Raji (cell line): ENCODE measurements around the gene RXRA.

Experiments
- POLR2A ChIP-seq: IDR thresholded peaks from 2 replicates; pipeline ENCODE4 v1.6.1; 2011; ENCODE audit warnings: low read depth, low read length, control low read depth; ENCODE audit not compliant: insufficient read depth

Gene RXRA

DNA sequence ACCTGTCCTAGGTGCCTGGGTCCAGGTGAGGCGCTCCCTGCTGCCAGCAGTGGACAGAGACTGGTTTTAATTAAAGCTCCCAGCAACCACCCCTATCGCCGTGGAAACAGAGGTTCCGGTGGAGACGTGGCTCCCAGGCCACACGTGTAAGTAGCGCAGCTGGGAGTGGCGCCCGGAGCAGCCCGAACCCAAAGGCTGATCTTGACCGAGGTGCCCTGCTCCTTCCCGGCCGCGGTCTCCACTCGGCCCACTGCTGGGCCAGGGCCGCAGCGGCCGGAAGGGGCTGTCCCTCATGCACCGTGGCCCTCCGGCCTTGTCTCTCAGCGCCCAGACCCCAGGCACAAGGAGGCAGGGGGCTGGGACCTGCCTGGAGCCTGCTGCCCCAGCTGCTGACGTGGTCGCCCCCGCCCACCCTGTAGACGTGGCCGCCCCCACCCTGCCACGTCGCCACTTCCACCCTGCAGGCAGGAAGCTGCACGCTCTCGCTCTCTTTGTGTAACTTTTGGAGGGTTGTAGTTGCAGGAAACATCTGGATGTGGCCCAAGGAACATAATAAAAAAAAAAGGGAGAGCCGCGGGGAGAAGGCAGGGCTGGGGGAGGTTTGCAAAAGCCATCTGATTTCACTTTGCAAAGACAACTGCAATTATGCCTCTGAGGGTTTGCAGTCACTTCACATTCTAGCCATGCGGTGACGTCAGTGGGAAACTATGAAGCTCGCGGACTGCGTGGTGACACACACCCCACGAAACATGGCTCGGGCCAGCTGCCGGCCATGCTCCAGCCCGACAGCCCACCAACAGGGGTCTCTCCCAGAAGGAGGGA lies 129.9 kb downstream of the RXRA start:
- no peak for TF ChIP-seq POLR2A

DNA sequence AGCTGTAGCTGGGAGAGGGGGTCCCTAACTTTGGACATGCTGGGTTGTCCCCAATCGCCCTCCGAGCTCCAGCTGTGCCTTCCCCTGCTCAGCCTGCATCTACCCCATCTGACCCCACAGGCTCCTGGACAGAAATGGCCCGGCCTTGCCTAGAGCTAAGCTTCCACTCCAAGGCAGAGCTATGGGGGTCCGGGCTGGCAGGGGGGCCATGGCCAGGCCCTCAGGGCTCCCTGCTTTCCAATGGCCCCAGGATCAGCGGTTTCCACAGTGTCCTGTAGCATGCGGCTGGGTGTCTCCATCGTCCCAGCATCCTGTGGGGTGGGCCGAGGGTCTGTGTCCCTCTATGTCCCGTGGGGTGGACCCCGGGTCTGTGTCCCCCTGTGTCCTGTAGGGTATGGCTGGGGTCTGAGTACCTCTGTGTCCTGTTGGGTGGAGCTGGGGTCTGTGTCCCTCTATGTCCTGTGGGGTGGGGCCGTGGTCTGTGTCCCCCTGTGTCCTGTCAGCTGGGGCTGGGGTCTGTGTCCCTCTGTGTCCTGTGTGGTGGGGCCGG lies 130.6 kb downstream of the RXRA start:
- no peak for TF ChIP-seq POLR2A

DNA sequence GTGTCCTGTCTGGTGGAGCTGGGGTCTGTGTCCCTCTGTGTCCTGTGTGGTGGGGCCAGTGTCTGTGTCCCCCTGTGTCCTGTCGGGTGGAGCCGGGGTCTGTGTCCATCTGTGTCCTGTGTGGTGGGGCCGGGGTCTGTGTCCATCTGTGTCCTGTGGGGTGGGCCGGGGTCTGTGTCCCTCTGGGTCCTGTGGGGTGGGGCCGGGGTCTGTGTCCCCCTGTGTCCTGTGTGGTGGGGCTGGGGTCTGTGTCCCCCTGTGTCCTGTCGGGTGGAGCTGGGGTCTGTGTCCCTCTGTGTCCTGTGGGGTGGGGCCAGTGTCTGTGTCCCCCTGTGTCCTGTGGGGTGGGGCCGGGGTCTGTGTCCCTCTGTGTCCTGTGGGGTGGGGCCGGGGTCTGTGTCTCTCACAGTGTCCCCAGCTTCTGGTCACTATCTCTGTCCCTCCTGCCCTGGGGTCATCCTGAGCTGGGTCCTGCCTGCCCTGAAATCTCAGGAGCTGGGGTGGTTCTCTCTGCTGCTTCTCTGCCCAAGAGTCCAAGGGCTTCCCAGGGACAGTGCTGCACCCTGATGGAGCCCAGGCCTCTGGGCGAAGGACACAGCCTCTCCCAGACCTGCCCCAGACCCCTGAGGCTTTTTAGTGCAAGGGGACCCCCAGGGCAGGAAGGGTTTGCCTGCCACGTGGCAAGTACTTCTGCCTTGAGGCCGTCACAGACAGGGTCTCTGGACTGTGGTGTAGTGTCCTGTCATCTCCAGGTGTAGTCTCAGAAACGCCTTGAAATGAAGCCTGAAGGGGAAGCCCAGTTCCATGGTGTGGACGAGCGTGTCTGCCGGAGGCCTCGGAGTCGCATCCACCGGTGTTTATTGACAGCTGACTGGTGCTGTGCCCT lies 131.3 kb downstream of the RXRA start:
- no peak for TF ChIP-seq POLR2A

- no peak for TF ChIP-seq POLR2A
Observed at GRCh38 chr9:134458207-134459108, 132.2 kb downstream of the RXRA start.

DNA sequence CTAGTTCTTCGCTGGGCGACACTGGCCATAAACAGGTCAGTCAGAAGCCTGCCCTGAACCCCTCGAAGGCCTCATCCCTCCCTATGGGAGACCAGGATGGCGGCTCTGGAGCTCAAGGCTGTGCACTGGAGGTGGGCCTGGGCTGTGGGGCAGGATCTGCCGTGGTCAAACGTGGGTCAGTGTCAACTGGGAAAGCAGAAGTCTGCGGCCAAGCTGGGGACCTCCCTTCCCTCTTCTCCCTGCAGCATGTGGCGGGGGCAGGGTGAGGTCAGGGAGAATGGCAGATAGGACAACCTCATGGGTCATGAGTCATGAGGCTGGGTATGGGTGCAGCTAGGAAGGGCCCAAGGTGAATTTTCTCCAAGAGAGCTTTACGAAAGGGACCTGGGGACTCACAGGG lies 132.9 kb downstream of the RXRA start:
- TF ChIP-seq POLR2A = no peak

DNA sequence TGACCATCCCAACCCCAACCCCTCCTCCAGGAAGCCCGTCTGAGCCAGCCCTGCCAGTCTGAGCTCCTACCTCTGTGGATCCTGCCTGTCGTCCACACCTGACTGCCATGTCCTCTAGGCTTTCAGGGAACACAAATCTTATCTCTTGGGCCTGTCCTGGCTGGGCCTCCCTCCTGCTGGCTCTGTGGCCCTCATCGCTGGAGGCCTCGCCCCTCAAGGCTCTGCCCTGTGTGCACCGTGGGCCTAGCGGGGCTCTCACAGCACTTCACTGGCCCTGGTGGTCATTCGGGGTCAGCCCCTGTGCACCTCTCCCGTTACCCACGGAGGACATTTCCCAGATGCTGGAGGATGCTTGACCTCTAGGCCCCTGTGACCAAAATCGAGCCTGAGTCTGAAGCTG lies 133.3 kb downstream of the RXRA start:
- no peak for TF ChIP-seq POLR2A

DNA sequence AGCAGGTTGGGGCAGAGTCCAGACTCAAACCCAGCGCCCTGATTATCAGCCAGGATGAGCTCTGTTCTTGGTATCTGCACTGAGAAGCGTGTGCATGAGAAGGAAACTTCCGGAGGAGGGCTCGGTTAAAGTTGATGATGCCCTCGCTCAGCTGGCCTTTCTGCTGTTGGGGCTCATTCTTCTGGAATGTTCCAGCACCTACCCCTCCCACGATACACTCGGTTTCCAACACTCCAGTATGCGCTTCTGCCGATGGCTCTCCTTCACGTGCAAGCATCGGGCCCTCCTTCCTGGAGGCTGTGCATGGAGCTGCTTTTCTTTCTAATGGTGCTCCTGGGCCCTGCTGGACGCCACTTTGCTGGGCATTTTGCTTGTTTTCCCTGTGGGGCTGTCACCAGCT lies 134.0 kb downstream of the RXRA start:
- TF ChIP-seq POLR2A = no peak

DNA sequence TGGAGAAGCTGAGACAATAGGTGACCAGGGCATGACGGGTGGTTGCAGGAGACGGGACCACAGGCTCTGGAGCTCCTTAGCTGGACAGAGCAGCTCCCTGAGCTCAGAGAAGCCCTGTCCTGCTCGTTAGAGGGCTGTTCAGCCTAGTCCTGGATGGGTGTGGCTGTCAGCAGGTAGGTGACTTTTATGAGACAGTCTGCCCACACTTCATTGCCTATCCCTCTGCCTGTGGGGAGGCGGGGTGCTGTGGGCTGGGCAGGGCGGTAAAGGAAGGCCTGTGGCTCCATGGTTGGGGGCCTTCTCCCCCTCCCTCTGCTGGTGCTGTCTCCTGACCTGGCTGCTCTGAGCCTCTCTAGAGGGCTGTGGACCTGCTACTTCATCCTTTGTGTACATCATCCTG lies 134.6 kb downstream of the RXRA start:
- no peak for TF ChIP-seq POLR2A

DNA sequence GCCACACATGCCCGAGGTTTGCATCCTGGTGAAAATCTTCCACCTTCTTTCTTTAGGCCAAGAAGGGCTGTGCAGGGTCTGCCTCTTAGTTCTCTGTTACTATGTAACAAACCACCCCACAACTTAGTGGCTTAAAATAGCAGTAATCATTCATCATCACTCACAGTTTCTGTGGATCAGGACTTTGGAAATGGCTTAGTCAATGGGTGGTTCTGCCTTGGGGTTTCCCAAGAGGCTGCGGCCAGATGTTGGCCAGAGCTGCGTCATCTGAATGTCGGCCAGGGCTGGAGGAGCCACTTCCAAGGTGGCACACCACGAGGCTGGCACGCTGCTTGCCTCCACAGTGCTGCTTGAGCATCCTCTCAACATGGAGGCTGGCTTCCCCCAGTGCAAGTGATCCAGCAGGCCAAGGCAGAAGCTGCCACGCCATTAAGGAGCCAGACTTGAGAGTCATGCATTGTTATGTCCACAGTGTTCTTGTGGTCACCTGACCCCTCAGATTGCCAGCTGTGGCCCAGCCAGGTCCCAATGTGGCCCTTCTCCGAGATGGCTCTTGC lies 135.2 kb downstream of the RXRA start:
- TF ChIP-seq POLR2A = no peak

- TF ChIP-seq POLR2A = no peak
Observed at GRCh38 chr9:134462318-134462717, 136.1 kb downstream of the RXRA start.

DNA sequence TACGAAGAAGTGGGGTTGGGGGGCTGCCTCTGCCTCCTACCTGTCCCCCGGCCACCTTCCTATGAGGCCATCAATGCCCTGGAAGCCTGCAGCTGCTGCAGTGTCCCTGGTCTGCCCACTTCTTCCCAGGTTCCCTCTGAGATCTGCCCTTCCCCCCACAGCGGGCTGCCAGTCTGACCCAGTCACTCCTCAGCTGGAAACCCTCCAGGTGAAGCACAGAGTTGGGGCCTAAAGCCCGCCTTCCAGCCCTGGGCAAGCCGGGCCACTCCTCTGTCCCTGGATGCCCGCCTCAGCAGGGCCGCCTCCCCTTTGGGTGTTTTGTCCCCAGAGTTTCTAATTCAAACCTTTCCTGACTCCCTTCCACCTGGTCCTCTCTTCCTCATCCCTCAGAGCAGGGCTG lies 137.0 kb downstream of the RXRA start:
- no peak for TF ChIP-seq POLR2A

DNA sequence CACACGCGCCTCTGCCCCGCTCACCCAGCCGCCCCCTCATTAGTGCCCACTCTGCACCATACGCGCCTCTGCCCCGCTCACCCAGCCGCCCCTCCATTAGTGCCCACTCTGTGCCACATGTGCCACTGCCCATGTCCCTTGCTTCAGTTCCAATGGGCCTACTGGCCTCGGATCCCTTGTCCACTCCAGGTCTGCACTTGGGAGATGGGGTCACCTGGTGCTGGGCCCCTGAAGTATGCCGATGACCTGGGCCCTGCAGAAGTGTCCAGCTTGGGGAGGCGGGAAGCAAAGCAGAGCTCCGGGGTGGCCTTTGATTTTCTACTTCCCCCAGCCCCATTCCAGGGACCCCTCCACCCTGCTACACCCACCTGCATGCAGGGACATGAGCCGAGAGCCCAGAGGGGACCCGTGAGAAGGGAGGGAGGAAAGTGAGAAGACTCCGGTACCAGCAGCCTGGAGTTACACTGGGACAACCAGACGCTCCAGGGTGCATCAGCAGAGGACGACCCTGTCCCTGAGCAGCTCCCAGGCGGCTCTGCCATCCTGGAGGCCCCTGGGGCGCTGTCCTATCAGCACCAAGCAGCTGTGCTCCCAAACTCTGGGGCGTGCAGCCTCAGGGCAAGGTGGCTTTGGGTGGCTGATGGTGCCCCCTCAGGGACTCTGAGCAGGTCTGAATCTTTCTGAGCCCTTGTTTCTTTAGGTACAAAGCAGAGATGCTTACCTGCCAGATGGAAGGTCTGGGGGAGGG lies 140.8 kb downstream of the RXRA start:
- no peak for TF ChIP-seq POLR2A

- TF ChIP-seq POLR2A = no peak
Observed at GRCh38 chr9:134468358-134468757, 142.1 kb downstream of the RXRA start.
